ENCODE results near the gene EYS.

DNA sequence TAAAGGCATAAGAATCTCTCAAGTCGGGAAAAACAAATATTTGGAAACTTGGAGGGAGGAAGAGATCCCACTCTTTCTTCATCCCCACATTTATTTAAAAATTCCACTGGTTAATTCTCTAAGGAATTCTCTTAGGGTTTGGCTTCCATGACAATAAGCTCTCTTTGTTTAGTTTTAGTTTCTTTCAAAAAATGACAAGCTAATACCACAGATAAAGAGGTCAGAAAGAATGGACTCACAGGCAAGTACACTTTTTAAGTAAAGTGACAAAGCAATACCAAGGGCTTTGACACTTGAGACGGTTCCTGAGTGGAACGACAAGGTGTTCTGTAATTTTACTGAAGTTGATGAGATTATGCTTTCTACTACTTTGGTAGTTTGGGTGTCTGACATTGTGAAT is 1199.4 kb downstream of the EYS start:
- no peak for TF ChIP-seq EZH2phosphoT487 (IDR thresholded peaks at IDR 0.05; ENCODE audit: insufficient read depth, low read depth)
- TF ChIP-seq EZH2 (IDR thresholded peaks at IDR 0.05; ENCODE audit: insufficient read depth, poor library complexity, severe bottlenecking): no peak

Data from GM23248 (cell line).